ENCODE measurements around the gene SGPL1. TPM values are rescaled to one million over a fixed set of nuclear protein-coding genes. Genes with fewer than 3 reads are reported as not detected.

The SGPL1 gene
- total RNA-seq, 1 experiment from 2014 or later = 127 TPM

GRCh38 chr10:70849582-70850016 is 33.9 kb downstream of the SGPL1 start:
- ChIA-PET CTCF (no interaction called here), POLR2A (no interaction called here)
- no peaks in the 10 kb centered on the region for H3K9me3 Mint-ChIP-seq (ENCODE audit: unreplicated experiment)
- H3K36me3 Mint-ChIP-seq (ENCODE audit: insufficient read depth, unreplicated experiment) = peaks cover 63% of the 10 kb centered on the region
- Histone ChIP-seq H3K27me3 (replicated peaks; ENCODE audit: control insufficient read depth, insufficient read depth, low read length) (no peaks in the 10 kb centered on the region), H3K36me3 (ENCODE audit: control insufficient read depth, insufficient read depth, low read length) (peaks cover 4% of the 10 kb centered on the region; the same call in 1 of the 2 replicates), H3K4me3 (ENCODE audit: low read depth, low read length) (no peak overlapping the region), H3K4me1 (peaks cover 70% of the 10 kb centered on the region), H3K9me3 (no peaks in the 10 kb centered on the region)
- no peak overlapping the region for H3K4me3 Mint-ChIP-seq (ENCODE audit: unreplicated experiment)
- peaks cover 64% of the 10 kb centered on the region for H3K4me1 Mint-ChIP-seq (ENCODE audit: low read depth, unreplicated experiment)
- no peaks in the 10 kb centered on the region for H3K27me3 Mint-ChIP-seq (ENCODE audit: insufficient read depth, unreplicated experiment)
- BruUV-seq (replicated peaks) = no TSS peak
- TF ChIP-seq CTCF (IDR thresholded peaks at IDR 0.05; ENCODE audit: insufficient read depth in 1 of 2, low read depth in 1 of 2, low read length in 1 of 2, severe bottlenecking in 1 of 2, unreplicated experiment in 1 of 2) = no peak
- no peak for DNase-seq
- intact Hi-C loops (cut with micrococcal nuclease; ENCODE audit: unreplicated experiment) = no loop called here
- H3K27ac Mint-ChIP-seq (ENCODE audit: unreplicated experiment) = no peak overlapping the region

GRCh38 chr10:70850097-70850496 is 34.3 kb downstream of the SGPL1 start:
- peaks cover 60% of the 10 kb centered on the region for H3K36me3 Mint-ChIP-seq (ENCODE audit: insufficient read depth, unreplicated experiment)
- H3K9me3 Mint-ChIP-seq (ENCODE audit: unreplicated experiment) = no peaks in the 10 kb centered on the region
- Histone ChIP-seq H3K4me3 (ENCODE audit: low read depth, low read length) (no peak overlapping the region), H3K36me3 (ENCODE audit: control insufficient read depth, insufficient read depth, low read length) (peaks cover 4% of the 10 kb centered on the region; the same call in 1 of the 2 replicates), H3K9me3 (no peaks in the 10 kb centered on the region), H3K4me1 (peaks cover 65% of the 10 kb centered on the region), H3K27me3 (replicated peaks; ENCODE audit: control insufficient read depth, insufficient read depth, low read length) (no peaks in the 10 kb centered on the region)
- ChIA-PET CTCF (no interaction called here), POLR2A (no interaction called here)
- H3K4me1 Mint-ChIP-seq (ENCODE audit: low read depth, unreplicated experiment) = peaks cover 63% of the 10 kb centered on the region
- intact Hi-C loops (cut with micrococcal nuclease; ENCODE audit: unreplicated experiment) = no loop called here
- no peak overlapping the region for H3K27ac Mint-ChIP-seq (ENCODE audit: unreplicated experiment)
- BruUV-seq (replicated peaks) = no TSS peak
- no peak for DNase-seq
- no peaks in the 10 kb centered on the region for H3K27me3 Mint-ChIP-seq (ENCODE audit: insufficient read depth, unreplicated experiment)
- TF ChIP-seq CTCF (IDR thresholded peaks at IDR 0.05; ENCODE audit: insufficient read depth in 1 of 2, low read depth in 1 of 2, low read length in 1 of 2, severe bottlenecking in 1 of 2, unreplicated experiment in 1 of 2) = no peak
- H3K4me3 Mint-ChIP-seq (ENCODE audit: unreplicated experiment) = no peak overlapping the region

GRCh38 chr10:70851597-70852475 is 36.1 kb downstream of the SGPL1 start:
- peaks cover 53% of the 10 kb centered on the region for H3K36me3 Mint-ChIP-seq (ENCODE audit: insufficient read depth, unreplicated experiment)
- POLR2A ChIA-PET = no interaction called here

More at GRCh38 chr10:70851597-70852475, 36.1 kb downstream of the SGPL1 start:
- Mint-ChIP-seq H3K27ac (ENCODE audit: unreplicated experiment) (peak overlapping the region; percentile 29), H3K9me3 (ENCODE audit: unreplicated experiment) (no peaks in the 10 kb centered on the region), H3K27me3 (ENCODE audit: insufficient read depth, unreplicated experiment) (no peaks in the 10 kb centered on the region), H3K4me1 (ENCODE audit: low read depth, unreplicated experiment) (peaks cover 53% of the 10 kb centered on the region), H3K4me3 (ENCODE audit: unreplicated experiment) (no peak overlapping the region)
- BruUV-seq (replicated peaks) = no TSS peak
- Histone ChIP-seq H3K4me1 (peaks cover 50% of the 10 kb centered on the region), H3K27me3 (replicated peaks; ENCODE audit: control insufficient read depth, insufficient read depth, low read length) (no peaks in the 10 kb centered on the region), H3K36me3 (ENCODE audit: control insufficient read depth, insufficient read depth, low read length) (peaks cover 4% of the 10 kb centered on the region), H3K4me3 (ENCODE audit: low read depth, low read length) (no peak overlapping the region), H3K9me3 (no peaks in the 10 kb centered on the region)
- peak; percentile 61 to 62 for DNase-seq
- intact Hi-C loops (cut with micrococcal nuclease; ENCODE audit: unreplicated experiment) = no loop called here
- TF ChIP-seq CTCF (IDR thresholded peaks at IDR 0.05; ENCODE audit: insufficient read depth in 1 of 2, low read depth in 1 of 2, low read length in 1 of 2, severe bottlenecking in 1 of 2, unreplicated experiment in 1 of 2) = no peak
- CTCF ChIA-PET = no interaction called here

Measured in Caco-2 (cell line).